GM12865 (cell line): ENCODE measurements around the gene SLC4A11.
A peak's percentile ranks its signal among the peaks of the same experiment; 100 is the strongest.
"Not testable (repeated sequence)": the region's sequence is repeated elsewhere in the genome, so short reads cannot be mapped to it uniquely, and the experiment has no call there.

Experiments used
- DNase-seq: peaks from one replicate; pipeline ENCODE4 v3.0.0; 2010; ENCODE audit warnings: low read depth
- H3K4me3 ChIP-seq: 2 replicates; pipeline ENCODE4 v1.5.1; 2011; ENCODE audit warnings: mild to moderate bottlenecking, low read depth, low read length, control low read depth
- CTCF ChIP-seq: IDR thresholded peaks from 2 replicates; pipeline ENCODE4 v1.5.1; 2011; ENCODE audit warnings: low read length, control low read depth, low read depth, inconsistent platforms; ENCODE audit not compliant: insufficient read depth; ENCODE audit errors: missing control alignments

SLC4A11 gene

GRCh38 chr20:3223651-3223993 lies 15.4 kb downstream of the SLC4A11 start:
- DNase-seq = no peak
- no peak for TF ChIP-seq CTCF

DNA sequence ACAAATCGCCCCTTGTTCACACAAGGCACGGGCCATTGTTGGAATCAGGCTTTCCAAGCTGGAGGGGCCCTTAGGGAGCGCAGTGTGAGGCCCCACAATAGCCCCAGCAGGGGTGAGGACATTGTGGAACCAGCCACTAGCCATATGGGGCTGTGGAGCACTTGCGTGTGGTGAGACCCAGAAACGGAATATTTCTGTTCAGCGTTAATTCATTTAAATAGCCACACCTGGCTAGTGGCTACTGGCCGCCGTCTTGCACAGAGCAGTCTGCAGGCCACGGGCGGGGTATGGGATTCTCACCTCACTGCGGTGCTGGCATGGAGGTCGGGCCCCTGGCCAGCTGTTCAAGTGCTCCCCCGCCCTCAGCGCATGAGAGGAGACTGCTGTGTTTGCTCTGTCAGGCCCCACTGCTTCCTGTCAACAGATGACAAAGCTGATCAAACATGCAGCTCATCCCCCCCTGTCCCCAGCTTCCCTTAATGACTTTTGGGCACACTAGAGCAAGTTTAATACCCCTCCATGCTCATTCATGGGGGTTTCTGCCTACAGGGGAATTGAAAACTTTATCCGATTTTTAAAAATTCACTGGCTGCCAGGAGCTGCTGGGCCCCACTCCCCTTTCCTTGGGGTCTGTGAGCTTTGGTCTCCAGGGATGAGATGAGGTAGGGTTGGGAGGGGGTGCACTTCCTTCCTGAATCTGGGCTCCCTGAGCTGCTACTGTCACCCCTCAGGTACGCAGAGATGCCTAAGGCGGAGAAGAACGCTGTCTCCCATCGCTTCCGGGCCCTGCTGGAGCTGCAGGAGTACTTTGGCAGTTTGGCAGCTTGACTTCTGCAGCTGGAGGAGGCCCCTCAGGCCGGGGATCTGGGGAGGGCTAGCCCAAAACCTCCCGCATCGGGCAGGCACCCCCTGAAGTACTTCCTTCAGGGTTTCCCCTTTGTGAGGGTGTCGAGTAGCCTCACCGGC lies 16.1 kb downstream of the SLC4A11 start:
- no peak overlapping the region for H3K4me3 ChIP-seq
- TF ChIP-seq CTCF = no peak
- DNase-seq = peak; percentile 53

More at GRCh38 chr20:3223651-3223993, 15.4 kb downstream of the SLC4A11 start:
- H3K4me3 ChIP-seq = no peak overlapping the region

DNA sequence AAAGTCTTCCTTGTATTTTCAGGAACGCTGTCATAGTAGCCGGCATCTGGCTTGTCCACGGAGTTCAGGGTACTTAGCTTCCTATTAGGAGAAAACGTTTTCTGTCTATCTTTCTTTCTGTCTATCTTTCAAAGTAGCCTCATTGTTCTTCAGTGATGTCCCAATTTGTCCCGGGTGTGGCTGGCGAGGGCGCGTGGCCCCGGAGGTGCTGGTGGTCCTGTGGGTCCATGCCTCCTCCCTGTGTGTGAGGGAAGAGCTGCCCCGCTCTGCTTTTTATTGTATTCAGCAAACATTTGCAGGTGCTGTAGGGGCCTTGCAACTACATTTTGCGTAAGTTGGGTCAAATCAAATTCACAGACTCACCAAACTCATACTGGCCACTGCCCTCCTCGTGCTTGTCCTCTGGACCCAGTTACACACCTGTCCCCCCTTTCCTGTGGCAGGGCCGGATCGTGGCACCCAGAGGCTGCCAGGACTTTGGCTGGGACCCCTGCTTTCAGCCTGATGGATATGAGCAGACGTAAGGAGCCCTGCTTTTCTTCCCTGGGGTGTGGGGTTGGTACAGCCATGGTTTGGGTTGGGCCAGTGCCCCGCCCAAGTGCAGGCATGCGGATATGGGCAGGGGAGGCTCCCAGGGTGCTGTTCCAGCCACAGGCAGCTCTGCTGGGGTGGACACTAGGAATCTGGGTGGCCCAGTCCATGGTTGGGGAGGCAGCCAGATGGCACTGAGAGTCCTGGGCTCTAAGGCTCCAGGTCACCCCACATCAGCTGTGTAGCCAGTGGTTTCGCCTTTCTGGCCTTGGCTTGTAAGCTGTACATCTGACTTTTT lies 17.4 kb downstream of the SLC4A11 start:
- no peak for DNase-seq
- no peak for TF ChIP-seq CTCF
- no peak overlapping the region for H3K4me3 ChIP-seq

DNA sequence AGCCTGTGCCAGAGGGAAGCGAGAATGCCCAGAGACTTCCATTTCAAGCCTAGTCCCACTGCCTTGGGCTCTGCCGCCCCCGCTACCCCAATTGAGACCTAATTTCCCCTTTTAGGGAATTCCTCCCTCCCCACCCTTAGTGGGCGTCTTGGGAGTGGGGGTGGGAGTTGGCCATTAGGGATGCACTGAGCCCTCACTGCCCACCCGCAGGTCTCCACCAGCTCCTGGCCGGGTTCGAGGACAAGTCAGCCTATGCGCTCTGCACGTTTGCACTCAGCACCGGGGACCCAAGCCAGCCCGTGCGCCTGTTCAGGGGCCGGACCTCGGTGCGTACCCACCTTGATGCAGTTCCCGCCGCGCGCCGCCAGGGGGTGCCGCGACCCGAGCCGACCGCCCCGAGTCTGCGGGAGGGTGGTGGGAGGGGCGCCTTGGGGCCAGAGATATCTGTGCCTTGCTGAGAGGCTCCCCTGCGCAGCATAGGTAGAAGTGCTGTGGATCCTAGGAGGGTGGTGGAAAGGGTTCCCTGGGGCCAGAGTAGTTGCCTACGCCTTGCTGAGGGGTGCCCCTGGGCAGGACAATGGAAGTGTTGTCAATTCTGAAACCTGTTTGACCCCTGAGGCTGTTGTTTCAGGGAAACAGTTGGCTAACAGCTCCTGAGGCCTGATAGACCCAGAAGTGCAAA lies 20.5 kb downstream of the SLC4A11 start:
- peak; percentile 73 for DNase-seq
- peak; percentile 90 for TF ChIP-seq CTCF
- no peak overlapping the region for H3K4me3 ChIP-seq

GRCh38 chr20:3215359-3215917 lies 23.6 kb downstream of the SLC4A11 start:
- DNase-seq, H3K4me3 ChIP-seq: not testable (repeated sequence)

DNA sequence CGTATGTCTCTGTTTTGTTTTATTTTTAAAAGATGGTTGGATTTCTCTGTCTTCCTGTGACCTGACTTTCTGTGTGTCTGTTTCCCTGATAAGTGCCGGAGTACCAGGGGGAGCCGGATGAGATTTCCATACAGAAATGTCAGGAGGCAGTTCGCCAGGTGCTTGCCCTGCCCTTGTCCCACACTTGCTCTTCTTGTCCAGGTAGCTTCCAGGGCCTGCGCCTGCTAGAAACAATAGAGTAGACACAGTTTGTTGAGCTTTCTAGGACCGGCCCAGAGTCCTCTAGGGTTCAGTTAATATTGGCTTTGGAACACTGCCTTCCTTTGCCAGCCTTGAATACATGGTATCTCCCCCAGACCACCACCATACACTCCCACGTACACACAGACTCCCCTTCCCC lies 25.8 kb downstream of the SLC4A11 start:
- H3K4me3 ChIP-seq = no peak overlapping the region
- no peak for TF ChIP-seq CTCF
- no peak for DNase-seq
